NT2/D1 (cell line): Measurements from ENCODE around the gene TMEM183A.

Source experiments
- SUZ12 ChIP-seq: IDR thresholded peaks from 2 replicates; pipeline ENCODE4 v1.6.1; 2011; ENCODE audit not compliant: insufficient read length, insufficient read depth; ENCODE audit errors: extremely low read depth
- YY1 ChIP-seq: IDR thresholded peaks from 2 replicates; pipeline ENCODE4 v1.6.1; 2011; ENCODE audit not compliant: insufficient read length, insufficient read depth

- TF ChIP-seq YY1 (no peak), SUZ12 (no peak)
These were observed 19.8 kb downstream of the TMEM183A start for GRCh38 chr1:203026666-203027663.
